ENCODE measurements around the gene OPRM1. TPM values are rescaled to one million over a fixed set of nuclear protein-coding genes. Genes with fewer than 3 reads are reported as not detected.

OPRM1 gene
- total and polyA plus RNA-seq, 2 of the 8 experiments (the other 6 are each of a cell fraction or from before 2014, with no cell fraction given), result not detected

DNA sequence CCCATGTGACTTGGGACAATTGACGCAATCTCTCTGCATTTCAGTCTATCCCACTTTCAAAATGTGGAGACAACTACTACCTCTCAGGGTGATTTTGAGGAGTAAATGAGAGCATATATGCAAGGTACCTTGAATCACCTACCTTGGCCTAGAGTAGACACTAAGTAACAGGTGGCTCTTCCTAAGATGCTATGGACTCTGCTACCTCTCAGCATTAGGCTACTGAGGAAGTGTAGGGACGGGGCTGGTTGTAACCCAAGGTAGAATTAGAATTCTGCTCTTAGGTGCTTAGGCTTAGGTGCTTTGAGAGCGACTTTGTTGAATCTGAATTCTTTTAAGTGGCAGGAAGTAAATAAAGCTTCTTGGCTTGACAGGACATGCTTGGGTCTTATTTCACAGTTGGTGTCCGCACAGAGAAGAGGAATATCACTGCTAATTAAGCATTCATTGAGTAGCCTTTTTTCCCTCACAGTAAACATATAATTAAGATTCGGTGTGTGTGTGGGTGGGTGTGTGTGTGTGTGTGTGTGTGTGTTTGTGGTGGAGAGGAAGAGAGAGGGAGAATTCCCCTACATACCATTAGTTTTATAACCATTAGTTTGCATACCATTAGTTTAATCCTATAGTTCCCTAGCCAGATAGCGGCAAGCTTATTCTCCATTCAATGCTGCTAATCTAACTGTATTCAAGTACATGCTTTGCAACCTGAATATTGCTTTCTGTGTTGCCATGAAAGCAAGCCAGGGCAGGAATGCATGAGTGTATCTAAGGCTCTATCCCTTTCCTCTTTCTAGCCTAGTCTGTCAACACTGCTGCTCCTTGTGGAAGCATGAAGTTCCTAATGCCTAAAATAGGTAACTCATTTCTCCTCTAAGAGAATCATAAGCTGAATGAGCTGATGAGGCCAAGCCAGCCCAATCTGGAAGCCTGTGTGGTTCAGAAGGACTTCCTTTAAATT, 205.0 kb downstream of the OPRM1 start:
- CTCF ChIA-PET (ENCODE audit: partially characterized antibody), result interaction anchor here (1.7 kb wide), 1 partner anchor 33 kb away, joined by 5 read pairs; no protein-coding TSS in a partner anchor
- H3K4me3 ChIP-seq (ENCODE audit: extremely low read depth in 1 of 4, insufficient read depth in 2 of 4, low read depth in 3 of 4, low read length in 4 of 4), result no peak overlapping the region
- H3K27me3 ChIP-seq (replicated peaks in 1 of 4; ENCODE audit: control insufficient read depth in 3 of 4, extremely low read depth in 1 of 4, insufficient read depth in 3 of 4, low read length in 3 of 4), result no peaks in the 10 kb centered on the region
- H3K4me2 ChIP-seq (ENCODE audit: insufficient read depth in 1 of 2, low read depth in 2 of 2, low read length in 2 of 2), result no peak overlapping the region
- H2BK15ac ChIP-seq (ENCODE audit: low read length), result no peak overlapping the region
- H3K36me3 ChIP-seq (ENCODE audit: control insufficient read depth in 2 of 4, insufficient read depth in 4 of 4, low read length in 3 of 4), result no peaks in the 10 kb centered on the region
- H2AK5ac ChIP-seq (ENCODE audit: low read depth, low read length), result no peak overlapping the region
- no peak overlapping the region for H2AFZ ChIP-seq (ENCODE audit: low read length)
- no peak overlapping the region for H2BK5ac ChIP-seq (ENCODE audit: low read depth, low read length)
- 71% methylated on average over 6 of the region's 6 CpGs; no CpG with 5 or more reads in 1 of the 2 experiments for WGBS, 2 experiments (ENCODE audit: extremely low coverage in 1 of 2, insufficient coverage in 1 of 2, insufficient read length in 1 of 2, insufficient replicate concordance in 2 of 2, low coverage in 1 of 2, low lambda C conversion rate in 2 of 2, missing lambda C conversion rate in 1 of 2)
- H2BK12ac ChIP-seq (ENCODE audit: low read depth, low read length), result no peak overlapping the region
- no peaks in the 10 kb centered on the region for H3K9me3 ChIP-seq (ENCODE audit: insufficient read depth in 2 of 2, low read depth in 1 of 2, low read length in 1 of 2)
- no peak overlapping the region for H2BK120ac ChIP-seq (replicated peaks; ENCODE audit: low read depth, low read length)
- DNase-seq (ENCODE audit: low read depth in 1 of 2, low spot score in 2 of 2), result no peak
- no peaks in the 10 kb centered on the region; the same call in 1 of the 2 replicates for H3K23me2 ChIP-seq (ENCODE audit: low read depth, low read length)
- FAIRE-seq, result no peak
- no peak overlapping the region for H3K23ac ChIP-seq (ENCODE audit: insufficient read length)
- POLR2A ChIA-PET (ENCODE audit: partially characterized antibody), result no interaction called here
- H4K20me1 ChIP-seq (replicated peaks in 1 of 2; ENCODE audit: control insufficient read depth in 1 of 2, insufficient read depth in 2 of 2, low read length in 2 of 2), result no peaks in the 10 kb centered on the region
- no peak overlapping the region for H3K56ac ChIP-seq (replicated peaks; ENCODE audit: insufficient read length, low read depth, low read length)
- no peak overlapping the region for H3K18ac ChIP-seq (ENCODE audit: extremely low read depth, low read length)
- no peak overlapping the region for H3K4ac ChIP-seq (replicated peaks; ENCODE audit: insufficient read length, low read depth, low read length)
- H3K79me2 ChIP-seq (ENCODE audit: control insufficient read depth in 1 of 2, insufficient read depth in 2 of 2, low read length in 2 of 2), result no peaks in the 10 kb centered on the region
- no peak overlapping the region for H3K9ac ChIP-seq (replicated peaks in 1 of 4; ENCODE audit: extremely low read depth in 1 of 4, low read depth in 3 of 4, low read length in 3 of 4)
- H2BK20ac ChIP-seq (ENCODE audit: low read length), result no peak overlapping the region
- peaks cover 1 to 19% (median 12%) of the 10 kb centered on the region in 4 experiments; a peak in 5 of 7 replicates for H3K4me1 ChIP-seq (replicated peaks in 1 of 4; ENCODE audit: control insufficient read depth in 3 of 4, insufficient read depth in 4 of 4, low read length in 3 of 4)
- no peak overlapping the region for H3K14ac ChIP-seq (ENCODE audit: insufficient read length)
- no peak overlapping the region for H4K8ac ChIP-seq (ENCODE audit: extremely low read depth, insufficient read depth, low read length)
- H3K79me1 ChIP-seq (ENCODE audit: low read depth, low read length), result no peaks in the 10 kb centered on the region
- no peak overlapping the region for H3K27ac ChIP-seq (ENCODE audit: low read depth, low read length)
- peak overlapping the region; percentile 15 for H4K91ac ChIP-seq (replicated peaks; ENCODE audit: insufficient read length, low read length)
- H4K5ac ChIP-seq (ENCODE audit: insufficient read length, low read depth, low read length), result no peak overlapping the region
- TF ChIP-seq CTBP2 (IDR thresholded peaks at IDR 0.05; ENCODE audit: borderline replicate concordance, insufficient read depth, insufficient read length, low read length) (no peak), GTF2F1 (IDR thresholded peaks at IDR 0.05; ENCODE audit: borderline replicate concordance, low read depth, low read length) (no peak), BCL11A (IDR thresholded peaks at IDR 0.05; ENCODE audit: low read depth in 2 of 2, low read length in 2 of 2) (no peak), PHF8 (conservative IDR thresholded peaks at IDR 0.05; ENCODE audit: low read depth, low read length) (no peak), CHD2 (IDR thresholded peaks at IDR 0.05; ENCODE audit: low read length) (no peak), TEAD4 (IDR thresholded peaks at IDR 0.05; ENCODE audit: low read depth, low read length) (no peak), EP300 (IDR thresholded peaks at IDR 0.05; ENCODE audit: borderline replicate concordance in 1 of 2, low read depth in 2 of 2, low read length in 2 of 2) (no peak), ASH2L (IDR thresholded peaks at IDR 0.05; ENCODE audit: low read length) (no peak), HDAC6 (IDR thresholded peaks at IDR 0.05; ENCODE audit: low read depth, low read length) (no peak), BRCA1 (IDR thresholded peaks at IDR 0.05; ENCODE audit: low read depth, low read length) (no peak), HDAC2 (IDR thresholded peaks at IDR 0.05; ENCODE audit: borderline replicate concordance in 1 of 2, low read depth in 2 of 2, low read length in 2 of 2) (no peak)

Measured in H1 (cell line).